ENCODE data around the gene GTF3C1. TPM values are rescaled to one million over a fixed set of nuclear protein-coding genes. Genes with fewer than 3 reads are reported as not detected.

Gene GTF3C1
- total and polyA plus RNA-seq, 4 donors = 33.5 to 84.0 (median 67.5) TPM

- Histone ChIP-seq H3K27me3 (ENCODE audit: control insufficient read depth in 3 of 3, insufficient read depth in 3 of 3, low read length in 2 of 3) (no peaks in the 10 kb centered on the region), H3K36me3 (ENCODE audit: control insufficient read depth in 4 of 4, insufficient read depth in 4 of 4, low read length in 4 of 4) (peaks cover 61 to 68% (median 65%) of the 10 kb centered on the region in 4 donors), H3K9me3 (ENCODE audit: control insufficient read depth in 4 of 4, insufficient read depth in 3 of 4, low read length in 3 of 4) (no peaks in the 10 kb centered on the region), H3K27ac (ENCODE audit: low read depth in 1 of 2, low read length in 1 of 2) (no peak overlapping the region), H3K4me3 (no peak overlapping the region), H3K9ac (ENCODE audit: insufficient read depth in 1 of 2, low read length in 2 of 2) (no peak overlapping the region), H3K4me1 (ENCODE audit: control insufficient read depth in 5 of 5, insufficient read depth in 5 of 5, low read length in 5 of 5) (peaks cover 0 to 16% (median 0%) of the 10 kb centered on the region in 5 donors)
- DNase-seq = no peak
- no peak for ATAC-seq (ENCODE audit: insufficient read depth, low FRiP score)
- 96% methylated on average over 7 of the region's 7 CpGs for WGBS, 2 donors
- no peak for TF ChIP-seq CTCF (IDR thresholded peaks at IDR 0.05; ENCODE audit: control extremely low read depth, extremely low read depth)
Measured at GRCh38 chr16:27489906-27490305, 59.8 kb downstream of the GTF3C1 start.

GRCh38 chr16:27489421-27489820 is 60.3 kb downstream of the GTF3C1 start:
- no peak for DNase-seq
- 97% methylated on average over 21 of the region's 21 CpGs for WGBS, 2 donors
- no peaks in the 10 kb centered on the region for H3K27me3 ChIP-seq (ENCODE audit: control insufficient read depth in 3 of 3, insufficient read depth in 3 of 3, low read length in 2 of 3)
- no peak for ATAC-seq (ENCODE audit: insufficient read depth, low FRiP score)
- peaks cover 0 to 11% (median 0%) of the 10 kb centered on the region in 5 donors for H3K4me1 ChIP-seq (ENCODE audit: control insufficient read depth in 5 of 5, insufficient read depth in 5 of 5, low read length in 5 of 5)
- no peak overlapping the region for H3K27ac ChIP-seq (ENCODE audit: low read depth in 1 of 2, low read length in 1 of 2)
- H3K36me3 ChIP-seq (ENCODE audit: control insufficient read depth in 4 of 4, insufficient read depth in 4 of 4, low read length in 4 of 4) = peaks cover 59 to 68% (median 65%) of the 10 kb centered on the region in 4 donors
- no peak for TF ChIP-seq CTCF (IDR thresholded peaks at IDR 0.05; ENCODE audit: control extremely low read depth, extremely low read depth)
- H3K4me3 ChIP-seq = no peak overlapping the region
- no peaks in the 10 kb centered on the region for H3K9me3 ChIP-seq (ENCODE audit: control insufficient read depth in 4 of 4, insufficient read depth in 3 of 4, low read length in 3 of 4)
- H3K9ac ChIP-seq (ENCODE audit: insufficient read depth in 1 of 2, low read length in 2 of 2) = no peak overlapping the region

- TF ChIP-seq CTCF (IDR thresholded peaks at IDR 0.05; ENCODE audit: control extremely low read depth, extremely low read depth) = no peak
- H3K36me3 ChIP-seq (ENCODE audit: control insufficient read depth in 4 of 4, insufficient read depth in 4 of 4, low read length in 4 of 4) = peaks cover 67 to 82% (median 75%) of the 10 kb centered on the region in 4 donors
- H3K9me3 ChIP-seq (ENCODE audit: control insufficient read depth in 4 of 4, insufficient read depth in 3 of 4, low read length in 3 of 4) = no peaks in the 10 kb centered on the region
- H3K9ac ChIP-seq (ENCODE audit: insufficient read depth in 1 of 2, low read length in 2 of 2) = no peak overlapping the region
- 91% methylated on average over 3 of the region's 3 CpGs for WGBS, 2 donors
- DNase-seq = no peak
- no peaks in the 10 kb centered on the region for H3K27me3 ChIP-seq (ENCODE audit: control insufficient read depth in 3 of 3, insufficient read depth in 3 of 3, low read length in 2 of 3)
- peaks cover 0 to 11% (median 0%) of the 10 kb centered on the region in 5 donors for H3K4me1 ChIP-seq (ENCODE audit: control insufficient read depth in 5 of 5, insufficient read depth in 5 of 5, low read length in 5 of 5)
- no peak overlapping the region for H3K4me3 ChIP-seq
- H3K27ac ChIP-seq (ENCODE audit: low read depth in 1 of 2, low read length in 1 of 2) = no peak overlapping the region
- ATAC-seq (ENCODE audit: insufficient read depth, low FRiP score) = no peak
Measured at GRCh38 chr16:27486760-27487159, 63.0 kb downstream of the GTF3C1 start.

GRCh38 chr16:27486344-27486743 is 63.4 kb downstream of the GTF3C1 start:
- Histone ChIP-seq H3K9me3 (ENCODE audit: control insufficient read depth in 4 of 4, insufficient read depth in 3 of 4, low read length in 3 of 4) (no peaks in the 10 kb centered on the region), H3K27ac (ENCODE audit: low read depth in 1 of 2, low read length in 1 of 2) (no peak overlapping the region), H3K9ac (ENCODE audit: insufficient read depth in 1 of 2, low read length in 2 of 2) (no peak overlapping the region), H3K4me3 (no peak overlapping the region), H3K4me1 (ENCODE audit: control insufficient read depth in 5 of 5, insufficient read depth in 5 of 5, low read length in 5 of 5) (peaks cover 0 to 11% (median 0%) of the 10 kb centered on the region in 5 donors), H3K27me3 (ENCODE audit: control insufficient read depth in 3 of 3, insufficient read depth in 3 of 3, low read length in 2 of 3) (no peaks in the 10 kb centered on the region), H3K36me3 (ENCODE audit: control insufficient read depth in 4 of 4, insufficient read depth in 4 of 4, low read length in 4 of 4) (peaks cover 67 to 82% (median 75%) of the 10 kb centered on the region in 4 donors)
- DNase-seq (peak; percentile 23 to 46 (median 40)), ATAC-seq (ENCODE audit: insufficient read depth, low FRiP score) (no peak)
- TF ChIP-seq CTCF (IDR thresholded peaks at IDR 0.05; ENCODE audit: control extremely low read depth, extremely low read depth) = no peak
- 85 to 97% methylated on average over 8 of the region's 8 CpGs for WGBS, 2 donors

Data from lung (tissue), 12 donors.